Measurements from ENCODE around the gene IFNA1.
A peak's percentile ranks its signal among the peaks of the same experiment; 100 is the strongest.
"Not testable (repeated sequence)": the region's sequence is repeated elsewhere in the genome, so short reads cannot be mapped to it uniquely, and the experiment has no call there.

IFNA1 gene

DNA sequence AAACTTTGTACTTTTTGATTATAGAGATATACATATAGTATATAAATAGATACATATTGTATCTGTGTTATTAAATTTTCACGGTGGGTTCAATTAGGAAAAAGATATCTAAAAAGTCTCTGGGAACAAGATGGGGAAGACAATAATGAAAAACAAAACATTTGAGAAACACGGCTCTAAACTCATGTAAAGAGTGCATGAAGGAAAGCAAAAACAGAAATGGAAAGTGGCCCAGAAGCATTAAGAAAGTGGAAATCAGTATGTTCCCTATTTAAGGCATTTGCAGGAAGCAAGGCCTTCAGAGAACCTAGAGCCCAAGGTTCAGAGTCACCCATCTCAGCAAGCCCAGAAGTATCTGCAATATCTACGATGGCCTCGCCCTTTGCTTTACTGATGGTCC lies at the start of gene IFNA1:
Gene IFNA1, plus strand, starts transcription at position 301 of the 400 bp plus-strand sequence. Its CDS starts 69 bp downstream, at position 370.
- DNase-seq: no peak

DNA sequence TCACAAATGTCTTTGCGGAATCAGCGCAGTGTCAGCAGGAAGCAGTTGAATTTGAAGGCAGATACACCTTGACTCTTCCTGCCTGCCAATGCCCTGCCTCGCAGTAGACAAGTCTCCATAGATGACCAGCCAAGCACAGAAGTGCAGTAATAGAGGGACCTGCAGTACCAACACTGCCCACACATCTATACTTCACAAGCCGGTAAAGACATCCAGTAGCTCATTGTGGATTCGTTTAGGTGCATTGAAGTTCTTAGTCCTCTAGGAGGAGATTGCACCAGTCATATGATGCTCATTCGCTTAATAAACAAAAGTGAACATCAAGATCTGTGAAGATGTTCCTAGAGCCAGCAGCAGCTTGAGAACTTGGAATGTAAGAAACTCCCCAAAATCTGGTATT lies 48.0 kb upstream of the IFNA1 start:
- no peak for DNase-seq

DNA sequence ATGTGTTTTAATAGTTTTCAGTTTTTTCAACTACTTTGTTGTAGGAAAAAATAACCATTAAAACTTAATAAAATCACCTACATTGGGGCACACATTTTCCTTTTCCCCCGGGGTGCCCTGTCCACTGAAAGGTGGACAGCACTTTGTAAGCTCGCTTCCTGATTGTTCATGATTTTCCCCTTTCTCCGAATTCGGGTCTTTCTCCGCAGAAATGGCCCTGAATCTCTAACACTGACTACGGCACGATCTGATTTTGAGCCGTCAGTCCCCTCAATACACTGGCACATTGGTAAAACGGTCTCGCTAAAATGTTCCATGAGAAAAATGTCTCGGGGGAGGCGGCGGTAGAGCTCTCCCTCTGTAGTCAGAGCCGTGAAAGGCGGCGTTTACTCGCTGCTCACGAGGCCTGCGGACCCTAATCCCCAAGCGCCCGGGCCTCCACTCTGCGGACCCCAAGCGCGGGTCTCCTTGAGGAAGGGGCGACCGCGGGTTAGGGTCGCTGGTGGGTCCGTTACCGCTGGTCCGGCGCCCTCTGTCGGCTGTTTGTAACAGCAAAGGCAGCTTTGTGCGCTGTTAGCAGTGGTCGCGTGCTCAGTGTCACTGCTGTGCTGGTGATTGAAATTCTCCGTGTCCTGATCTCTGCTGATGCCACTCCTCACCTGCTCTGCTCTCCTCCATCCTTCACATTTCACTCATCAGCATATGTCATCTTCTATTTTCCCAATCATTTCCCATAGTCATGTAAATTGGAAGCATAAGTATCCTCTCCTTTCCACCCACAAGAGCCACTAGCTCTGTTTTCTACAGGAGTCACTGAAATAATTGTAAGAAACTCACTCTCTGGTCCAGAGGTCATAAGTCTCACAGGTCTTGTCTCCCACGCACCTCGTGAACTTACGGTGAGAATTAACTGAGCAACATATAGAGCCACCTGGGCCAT lies 44.2 kb upstream of the IFNA1 start:
- DNase-seq: no peak

DNA sequence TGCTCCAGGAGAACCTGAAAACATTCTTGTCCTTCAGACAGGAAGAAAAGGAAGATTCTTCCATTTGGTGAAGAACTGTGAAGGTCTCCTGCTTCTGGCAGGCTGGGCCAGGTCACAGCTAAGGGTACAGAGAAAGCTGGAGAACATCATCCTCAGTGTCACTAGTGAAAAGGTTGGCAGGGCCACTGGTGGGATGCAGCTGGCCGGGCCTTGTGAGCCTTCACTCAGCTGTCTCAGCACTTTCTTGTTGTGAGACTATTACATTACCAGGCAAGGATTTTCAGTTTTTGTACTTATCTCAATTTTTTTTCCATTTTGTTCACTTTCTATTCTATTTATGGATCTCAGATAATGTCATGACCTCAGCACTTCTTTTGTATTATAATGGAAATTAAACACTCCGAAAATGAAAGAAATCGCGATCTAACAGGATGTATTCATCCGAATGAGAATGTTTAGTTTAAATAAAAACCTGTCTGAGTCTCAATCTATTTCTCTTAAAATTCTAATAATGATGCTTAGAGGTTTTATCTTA lies 41.2 kb upstream of the IFNA1 start:
- no peak for DNase-seq

DNA sequence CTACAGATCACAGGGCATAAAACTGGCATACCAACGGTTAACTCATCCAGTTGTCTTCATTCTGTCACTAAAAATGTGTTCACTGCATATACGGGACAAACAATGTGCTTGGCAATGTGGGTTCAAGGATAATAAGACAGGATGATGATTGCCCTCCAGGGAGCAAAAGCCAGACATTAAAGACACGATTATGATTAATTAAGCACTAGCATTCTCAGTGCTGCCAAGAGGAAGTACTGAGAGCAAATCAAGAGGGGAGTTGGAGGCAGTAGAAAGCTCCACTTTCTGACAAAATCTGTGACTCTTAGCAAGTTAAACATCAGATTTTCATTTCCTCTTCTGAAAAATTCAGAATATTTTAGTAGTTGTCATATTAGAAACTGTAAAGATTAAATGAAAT lies 40.3 kb upstream of the IFNA1 start:
- no peak for DNase-seq

DNA sequence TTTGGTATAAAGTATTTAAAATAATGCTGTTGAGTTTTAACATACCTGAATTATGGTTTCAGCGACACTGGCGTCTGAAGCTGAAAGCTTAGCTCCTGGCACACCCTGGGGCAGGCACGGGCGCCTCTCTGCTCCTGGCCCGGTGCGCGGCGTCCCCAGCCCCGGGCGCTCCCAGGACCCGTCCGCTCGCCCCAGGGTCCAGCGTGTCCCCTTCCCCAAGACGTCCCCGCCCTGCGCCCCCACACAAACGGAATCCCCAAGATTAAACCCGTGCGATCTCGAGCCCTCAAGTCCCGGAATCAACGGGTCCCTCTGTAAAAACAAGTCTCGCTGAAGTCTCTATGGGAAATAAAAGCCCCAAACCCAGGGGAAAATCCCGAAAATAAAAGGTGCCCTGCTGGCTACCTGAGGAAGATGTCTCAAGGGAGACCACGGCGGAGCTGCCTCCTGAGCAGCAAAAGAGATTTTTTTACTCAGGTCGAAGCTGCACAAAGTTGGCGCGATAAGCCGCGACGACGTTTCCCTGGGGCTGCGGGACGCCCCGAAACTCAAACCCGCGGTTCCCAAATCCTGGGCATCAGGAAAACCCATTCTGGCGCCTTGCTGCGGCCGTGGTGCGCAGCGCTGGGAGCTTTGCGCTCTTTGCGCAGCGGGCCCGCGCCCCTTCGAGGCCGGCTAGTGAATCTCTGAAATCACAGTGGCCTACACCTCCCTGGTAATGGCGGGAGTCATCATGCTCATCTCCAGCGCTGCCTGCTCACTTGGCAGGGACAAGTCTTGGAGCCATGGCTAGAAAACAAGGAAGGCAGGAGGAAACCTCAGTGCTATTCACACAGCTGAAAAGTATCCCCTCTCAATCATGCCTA lies 37.6 kb upstream of the IFNA1 start:
- DNase-seq: no peak

DNA sequence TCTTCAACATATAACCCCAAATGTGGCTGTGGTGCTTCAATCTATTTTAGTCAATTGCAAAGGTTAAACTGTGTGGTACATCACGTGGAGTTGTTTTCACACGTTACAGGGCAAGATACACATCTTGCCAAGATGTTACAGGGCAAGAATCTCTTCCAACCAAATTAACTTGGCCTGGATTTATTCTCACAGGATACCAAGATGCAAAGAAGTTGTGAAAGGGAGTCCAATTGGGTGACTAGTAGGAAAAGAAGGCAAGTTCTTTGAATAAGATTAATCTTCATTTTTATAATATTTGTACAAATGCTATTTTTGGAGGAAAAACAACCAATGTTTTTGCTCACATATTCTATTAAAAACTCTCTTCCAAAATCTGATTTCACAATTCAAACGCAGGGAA lies 36.1 kb upstream of the IFNA1 start:
- no peak for DNase-seq

DNA sequence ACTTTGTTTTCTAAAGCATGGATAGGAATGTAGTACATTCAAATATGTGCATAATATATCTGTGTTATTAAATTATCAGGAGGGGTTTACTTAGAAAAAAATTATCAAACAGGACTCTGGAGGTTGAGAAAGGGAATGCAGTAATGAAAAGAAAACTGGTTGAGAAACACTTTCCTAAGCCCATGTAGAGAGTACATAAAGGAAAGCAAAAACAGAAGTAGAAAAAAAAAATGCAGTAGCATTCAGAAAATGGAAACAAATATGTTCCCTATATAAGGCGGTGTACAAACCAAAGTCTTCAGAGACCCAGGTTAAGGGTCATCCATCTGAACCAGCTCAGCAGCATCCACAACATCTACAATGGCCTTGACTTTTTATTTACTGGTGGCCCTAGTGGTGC lies 31.4 kb upstream of the IFNA1 start, which contains the start of gene IFNA8:
Gene IFNA8, plus strand, starts transcription at position 301 of the 400 bp plus-strand sequence. Its CDS starts 60 bp downstream, at position 361.
- DNase-seq: no peak

DNA sequence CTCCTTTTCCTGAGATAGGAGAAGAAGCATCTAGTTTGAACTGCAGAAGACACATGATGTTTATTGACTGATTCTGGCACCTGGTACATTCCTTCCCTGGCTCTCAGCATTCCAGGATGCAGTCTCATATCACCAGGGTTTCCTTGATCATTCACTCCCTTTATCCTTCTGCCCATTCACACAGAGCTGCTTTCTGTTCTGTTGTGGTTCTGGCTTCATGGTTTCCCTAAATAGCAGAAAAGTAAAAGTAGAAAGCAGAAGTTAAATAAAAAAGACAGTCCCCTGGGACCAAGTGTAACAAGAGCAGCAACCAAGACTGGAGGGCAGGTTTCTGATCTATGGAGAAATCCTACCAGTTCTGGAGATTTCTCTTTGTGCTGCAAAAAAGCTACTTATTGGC lies 28.1 kb upstream of the IFNA1 start:
- DNase-seq: no peak

DNA sequence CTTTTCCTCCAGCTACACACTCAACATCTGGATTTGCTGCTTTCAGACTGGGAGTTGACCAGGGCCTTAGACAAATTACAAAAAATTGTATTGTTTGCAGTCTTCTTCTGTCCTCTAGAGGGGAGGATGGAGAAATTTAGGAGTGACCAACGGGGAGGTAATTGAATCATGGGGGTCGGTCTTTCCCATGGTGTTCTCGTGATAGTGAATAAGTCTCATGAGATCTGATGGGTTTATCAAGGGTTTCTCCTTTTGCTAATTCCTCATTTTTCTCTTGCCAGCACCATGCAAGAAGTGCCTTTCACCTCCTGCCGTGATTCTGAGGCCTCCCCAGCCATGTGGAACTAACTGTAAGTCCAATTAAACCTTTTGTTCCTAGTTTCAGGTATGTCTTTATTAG lies 27.1 kb upstream of the IFNA1 start:
- no peak for DNase-seq

DNA sequence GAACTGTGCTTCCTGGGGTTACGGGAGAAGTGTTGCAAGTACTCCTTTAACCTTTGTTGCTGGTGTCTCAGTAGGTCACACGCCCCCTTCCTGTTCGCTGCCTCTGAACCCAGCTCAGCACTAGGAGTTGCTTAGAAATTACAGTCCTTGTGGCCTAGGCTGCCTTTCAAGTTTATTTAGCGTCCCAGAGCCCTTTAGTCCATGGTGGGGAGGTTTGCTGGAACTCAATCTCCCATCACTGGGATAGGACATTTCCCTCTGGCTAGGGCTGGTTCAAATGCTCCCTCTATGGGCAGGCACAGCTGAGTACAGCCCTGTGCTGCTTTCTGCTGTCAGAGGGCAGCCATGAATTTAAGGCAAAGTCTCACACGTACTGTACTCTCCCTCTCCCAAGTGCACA lies 26.6 kb upstream of the IFNA1 start:
- no peak for DNase-seq

DNA sequence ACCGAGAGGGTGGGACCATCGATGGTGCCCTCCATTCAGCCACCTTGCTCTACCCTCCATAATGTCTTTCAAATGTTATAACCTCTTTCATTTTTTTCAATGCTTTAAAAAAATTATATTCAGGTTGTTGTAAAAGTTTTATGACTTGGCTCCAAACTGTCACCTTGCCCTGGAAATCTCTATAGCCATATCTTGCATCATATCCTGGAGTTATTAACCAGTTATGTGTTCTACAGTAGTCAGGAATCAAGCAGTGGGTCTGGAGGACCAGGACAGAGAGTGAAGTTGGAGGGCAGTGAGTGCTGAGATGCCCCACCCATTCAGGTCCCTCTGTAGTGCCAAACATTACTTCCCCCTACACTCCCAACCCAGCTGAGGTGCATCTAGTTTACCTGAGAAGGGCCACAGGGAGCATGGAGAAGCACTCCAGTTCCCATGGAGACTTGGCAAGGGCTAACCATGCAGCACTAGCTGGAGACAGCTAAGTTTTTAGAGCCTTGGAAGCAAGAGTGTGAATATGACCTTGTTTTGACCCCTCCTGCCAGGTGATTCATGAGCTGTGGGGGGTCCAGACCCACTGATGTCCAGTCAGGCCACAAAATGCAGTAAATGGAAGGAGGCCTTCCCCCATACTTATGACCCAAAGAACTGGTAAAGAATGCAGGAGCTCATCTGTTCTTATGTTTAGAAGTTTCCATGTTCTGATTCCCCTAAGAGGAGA lies 25.9 kb upstream of the IFNA1 start:
- DNase-seq: no peak

DNA sequence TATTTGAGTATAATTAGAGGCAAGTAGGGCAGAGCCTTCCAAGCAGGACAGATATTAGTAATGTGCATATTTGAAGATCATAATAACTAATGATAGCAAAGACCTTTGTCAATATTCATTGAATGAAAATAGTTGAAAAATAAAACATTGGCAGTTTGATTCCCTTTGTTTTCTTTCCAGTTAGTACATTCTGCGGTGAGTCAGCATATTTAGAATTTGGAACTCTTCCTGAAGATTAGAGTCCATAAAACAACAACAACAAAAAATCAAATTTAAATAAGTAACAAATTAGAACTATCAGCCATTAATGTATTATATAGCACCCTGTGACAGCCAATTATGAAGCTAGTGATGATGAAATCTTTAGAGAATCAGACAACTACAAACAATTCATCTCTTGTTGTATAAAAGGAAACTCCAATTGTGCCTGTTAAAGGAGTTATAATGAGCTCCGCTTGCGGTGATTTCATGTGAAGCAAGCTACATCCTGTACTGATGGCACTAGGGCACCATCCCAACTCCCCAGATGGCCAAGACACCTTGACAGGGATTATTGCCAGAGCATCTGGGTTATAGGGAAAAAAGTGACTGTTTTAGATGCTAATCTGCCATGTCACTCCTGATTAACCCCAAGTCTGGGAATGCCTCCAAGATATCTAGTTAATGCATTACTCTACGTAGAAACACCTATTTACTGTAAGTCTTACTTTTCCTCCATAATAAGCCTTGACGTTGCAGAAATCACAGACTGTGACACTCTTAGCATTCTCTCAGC lies 24.6 kb upstream of the IFNA1 start:
- no peak for DNase-seq

DNA sequence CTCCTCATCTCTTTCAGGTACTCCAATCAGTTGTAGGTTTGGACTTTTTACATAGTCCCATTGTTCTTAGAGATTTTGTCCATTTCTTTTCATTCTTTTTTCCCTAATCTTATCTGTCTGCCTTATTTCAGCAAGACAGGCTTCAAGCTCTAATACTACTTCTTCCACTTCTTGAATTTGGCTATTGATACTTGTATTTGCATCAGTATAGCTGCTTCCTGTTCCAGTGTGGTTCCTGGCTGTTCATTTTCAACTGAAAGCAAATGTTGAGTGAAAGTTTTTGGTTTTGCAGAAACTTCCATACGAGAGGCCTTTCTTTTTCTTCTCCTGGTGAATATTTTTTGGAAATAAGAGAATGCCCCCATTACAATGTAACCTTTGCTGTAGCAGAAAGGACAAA lies 12.0 kb upstream of the IFNA1 start:
- DNase-seq: no peak

DNA sequence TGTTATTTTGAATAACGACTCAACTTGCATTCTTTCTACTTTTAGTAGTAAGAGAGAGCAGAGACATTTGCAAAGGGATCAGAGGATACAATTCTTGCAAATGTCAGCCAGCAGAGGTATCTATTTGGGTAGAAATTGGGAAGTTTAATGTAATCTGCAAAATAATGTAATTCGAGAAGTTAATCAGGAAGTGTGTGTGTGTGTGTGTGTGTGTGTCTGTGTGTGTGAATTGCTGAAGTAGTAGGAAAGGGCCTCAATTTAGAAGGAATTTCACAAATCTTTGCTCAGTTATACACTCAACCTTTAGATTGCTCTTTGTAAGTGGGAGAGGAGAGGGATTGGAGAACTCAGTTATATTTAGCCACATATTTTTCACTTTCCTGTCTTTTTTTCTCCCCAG lies 11.0 kb upstream of the IFNA1 start:
- no peak for DNase-seq

DNA sequence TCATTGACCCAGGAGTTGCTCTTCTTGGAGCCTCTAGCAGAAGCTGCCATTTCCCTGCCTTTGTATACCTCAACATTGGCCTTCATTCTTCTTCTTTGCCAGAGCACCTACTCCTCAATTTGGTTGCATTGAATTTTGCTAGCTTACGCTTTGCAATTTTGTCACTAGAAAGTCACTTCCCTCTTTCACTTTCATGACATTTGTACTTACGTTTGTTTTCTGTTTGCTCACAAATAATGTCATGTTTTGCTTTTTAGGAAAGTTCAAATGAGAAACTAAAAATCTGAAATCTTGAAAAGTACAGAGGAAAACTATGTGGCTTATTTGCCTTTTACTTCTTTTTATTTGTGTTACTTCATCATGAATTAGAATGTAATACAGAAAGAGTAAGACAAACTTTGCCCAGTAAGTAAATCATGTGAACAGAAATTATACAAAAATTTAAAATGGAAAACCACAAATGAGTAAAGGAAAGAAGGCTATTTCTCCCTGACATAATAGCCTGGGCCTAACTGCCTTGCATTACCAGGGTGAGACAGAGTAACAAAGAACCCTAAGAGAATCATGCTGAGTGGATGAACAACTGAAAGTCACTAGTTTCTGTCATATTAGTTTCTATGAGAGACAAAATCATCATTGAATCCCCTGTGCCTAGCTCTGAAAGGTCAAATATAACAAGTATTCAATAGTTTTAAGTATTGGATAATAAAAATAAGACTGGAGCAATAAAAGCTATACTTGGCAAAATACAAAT lies 7.4 kb upstream of the IFNA1 start:
- DNase-seq: no peak

DNA sequence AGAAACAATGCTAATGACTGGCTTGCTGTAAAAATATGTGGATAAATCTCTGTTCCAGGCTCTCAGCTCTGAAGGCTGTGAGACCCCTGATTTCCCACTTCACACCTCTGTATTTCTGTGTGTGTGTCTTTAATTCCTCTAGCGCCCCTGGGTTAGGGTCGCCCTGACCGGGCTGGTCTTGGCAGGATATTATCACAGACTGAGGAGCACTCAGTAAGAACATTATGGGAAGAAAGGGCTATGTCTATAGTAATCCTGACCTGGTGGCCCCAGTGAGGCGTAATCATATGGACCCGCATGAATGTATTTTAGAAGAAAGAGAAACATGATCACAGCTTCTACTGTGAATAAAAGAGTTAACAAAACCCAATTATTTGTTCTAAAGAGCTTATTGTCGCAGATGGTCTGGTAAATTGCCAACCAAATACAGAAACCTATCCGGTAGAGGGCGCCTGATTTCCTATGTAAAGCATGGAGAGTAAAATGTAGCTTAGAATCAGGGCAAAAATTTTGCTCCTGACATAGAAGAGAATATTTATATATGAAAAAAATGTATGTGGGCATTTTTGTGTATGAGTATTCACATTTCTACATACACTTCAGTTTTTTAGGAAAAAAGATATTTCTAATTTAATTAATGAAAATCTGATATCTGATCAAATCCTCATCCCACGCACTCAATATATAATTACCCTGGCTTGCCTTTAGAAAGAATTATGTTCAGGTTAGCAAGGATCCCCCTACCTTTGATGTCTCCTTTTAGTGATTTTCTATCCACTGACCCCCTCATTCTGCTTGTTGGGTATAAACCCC lies 5.8 kb upstream of the IFNA1 start:
- no peak for DNase-seq

DNA sequence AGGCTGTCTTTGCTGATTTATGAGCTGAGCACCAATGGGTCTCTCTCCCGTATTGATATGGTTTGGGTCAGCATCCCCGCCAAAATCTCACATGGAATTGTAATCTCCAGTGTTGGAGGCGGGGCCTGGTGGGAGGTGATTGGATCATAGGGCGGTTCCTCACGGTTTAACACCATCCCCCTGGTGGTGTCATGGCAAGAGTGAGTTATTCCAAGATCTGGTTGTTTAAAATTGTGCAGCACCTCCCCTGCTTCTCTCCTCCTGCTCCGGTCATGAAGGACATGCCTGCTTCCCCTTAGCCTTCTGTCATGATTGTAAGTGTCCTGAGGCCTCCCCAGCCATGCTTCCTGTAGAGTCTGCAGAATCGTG lies 5.2 kb upstream of the IFNA1 start:
- DNase-seq: not testable (repeated sequence)

DNA sequence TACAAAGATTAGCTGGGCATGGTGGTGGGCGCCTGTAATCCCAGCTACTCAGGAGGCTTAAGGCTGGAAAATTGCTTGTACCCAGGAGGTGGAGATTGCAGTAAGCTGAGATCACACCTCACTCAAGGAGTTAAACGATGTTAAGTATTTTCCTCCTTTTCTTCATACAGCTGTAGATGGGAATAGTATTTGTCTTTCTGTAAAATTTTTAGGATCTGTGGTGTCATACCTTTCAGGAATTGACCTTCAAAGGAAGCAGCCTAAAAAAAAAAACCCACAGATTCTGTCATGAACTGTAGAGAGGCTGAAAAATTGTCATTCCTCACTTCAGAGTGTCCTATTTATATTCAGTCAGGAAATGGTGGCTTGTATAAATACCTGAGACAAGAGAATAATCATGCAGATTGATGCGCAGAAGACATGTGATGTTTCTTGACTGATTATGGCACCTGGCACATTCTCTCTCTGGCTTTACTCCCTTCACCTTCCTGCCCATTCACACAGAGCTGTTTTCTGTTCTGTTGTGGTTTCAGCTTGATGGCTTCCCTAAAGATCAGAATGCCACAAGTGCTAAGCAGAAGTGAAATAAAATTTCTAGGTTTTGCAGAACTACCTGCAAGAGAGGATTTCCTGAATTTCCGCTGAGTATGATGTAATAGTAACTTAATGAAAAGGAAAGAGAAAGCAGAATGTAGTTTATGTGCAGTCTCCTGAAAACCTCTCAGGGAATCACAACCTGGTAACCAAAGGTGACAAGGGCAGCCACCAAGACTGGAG lies 3.8 kb downstream of the IFNA1 start:
- DNase-seq: peak; percentile 63

DNA sequence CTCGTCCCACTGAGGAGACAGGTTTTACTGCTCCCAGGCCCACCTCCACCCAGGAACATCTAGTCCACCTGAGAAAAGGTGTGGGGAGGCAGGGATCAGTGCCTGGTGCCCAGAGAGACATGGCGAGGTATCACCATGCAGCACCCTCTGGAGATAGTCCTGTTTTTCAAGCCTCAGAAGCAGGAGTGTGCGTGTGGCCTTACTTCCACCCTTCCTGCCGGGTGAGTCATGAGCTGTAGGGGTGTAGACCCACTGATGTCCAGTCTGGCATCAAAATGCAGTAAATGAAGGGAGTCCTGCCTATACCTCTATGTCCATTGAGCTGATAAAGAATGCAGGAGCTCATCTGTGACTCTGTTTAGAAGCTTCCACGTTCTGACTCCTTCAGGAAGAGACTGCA lies 9.1 kb downstream of the IFNA1 start:
- not testable (repeated sequence) for DNase-seq
